Measurements from ENCODE around the gene RNF141. TPM values are rescaled to one million over a fixed set of nuclear protein-coding genes. Genes with fewer than 3 reads are reported as not detected.

RNF141 gene
- total RNA-seq, 1 donor from 2014 or later, result 39.2 TPM

- H3K27ac ChIP-seq (replicated peaks), result no peak overlapping the region
- intact Hi-C loops (cut with micrococcal nuclease), result no loop called here
- DNase-seq, result no peak
- H3K4me1 ChIP-seq, result peaks cover 15% of the 10 kb centered on the region
- TF ChIP-seq CTCF (IDR thresholded peaks at IDR 0.05; ENCODE audit: borderline replicate concordance), result no peak
- H3K4me3 ChIP-seq, result no peak overlapping the region
- H3K9me3 ChIP-seq (replicated peaks), result no peaks in the 10 kb centered on the region
- H3K27me3 ChIP-seq (ENCODE audit: low read depth), result no peaks in the 10 kb centered on the region
- no peaks in the 10 kb centered on the region for H3K36me3 ChIP-seq
Measured at GRCh38 chr11:10493041-10493663, 47.8 kb downstream of the RNF141 start.

GRCh38 chr11:10492084-10492483, 48.9 kb downstream of the RNF141 start:
- Histone ChIP-seq H3K4me3 (no peak overlapping the region), H3K27ac (replicated peaks) (no peak overlapping the region), H3K9me3 (replicated peaks) (no peaks in the 10 kb centered on the region), H3K27me3 (ENCODE audit: low read depth) (no peaks in the 10 kb centered on the region), H3K36me3 (no peaks in the 10 kb centered on the region), H3K4me1 (peaks cover 15% of the 10 kb centered on the region)
- no peak for TF ChIP-seq CTCF (IDR thresholded peaks at IDR 0.05; ENCODE audit: borderline replicate concordance)
- no peak for DNase-seq
- intact Hi-C loops (cut with micrococcal nuclease), result no loop called here

DNA sequence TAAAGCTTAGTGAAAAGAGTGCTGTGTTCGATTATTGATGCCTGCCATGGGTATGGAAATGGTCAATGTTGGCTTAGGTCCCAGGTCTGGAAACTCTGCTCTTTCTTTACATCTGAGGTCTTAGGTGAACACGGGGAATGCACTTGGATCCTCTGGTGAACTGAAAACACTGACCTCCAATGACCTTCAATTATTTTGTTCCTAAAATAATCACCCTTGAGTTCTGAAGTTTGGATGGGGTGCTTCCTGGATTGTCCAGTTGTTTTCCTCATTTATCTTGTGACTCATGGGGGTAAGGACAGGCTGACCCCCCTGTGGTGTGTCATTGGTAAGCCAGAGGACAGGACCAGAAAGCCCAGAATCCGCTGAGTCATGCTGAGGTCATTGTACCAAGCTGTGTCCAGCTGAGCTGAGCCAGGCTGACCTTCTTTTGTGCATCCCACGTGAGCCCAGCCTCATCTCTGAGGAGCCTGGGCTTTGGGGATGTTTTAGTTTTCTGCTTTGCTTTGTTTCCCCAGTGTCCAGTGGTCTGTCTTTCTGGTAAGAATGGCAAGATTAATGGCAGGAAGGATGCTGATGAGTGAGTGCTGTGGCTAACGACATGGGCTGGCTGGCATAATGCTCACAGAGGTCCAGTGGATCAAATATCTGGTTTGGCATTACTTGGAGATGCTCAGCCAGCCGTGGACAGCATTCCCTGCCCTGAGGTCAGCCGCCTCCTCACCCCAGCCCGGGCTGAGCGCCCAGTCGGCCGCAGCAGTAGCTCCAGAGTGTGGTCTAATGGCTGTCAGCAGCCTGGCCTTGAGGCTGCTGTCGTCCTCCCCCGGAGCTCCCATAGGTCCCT, 50.4 kb downstream of the RNF141 start:
- intact Hi-C loops (cut with micrococcal nuclease), result no loop called here
- Histone ChIP-seq H3K27ac (replicated peaks) (peak overlapping the region; percentile 48), H3K36me3 (no peaks in the 10 kb centered on the region), H3K4me3 (no peak overlapping the region), H3K27me3 (ENCODE audit: low read depth) (no peaks in the 10 kb centered on the region), H3K4me1 (peaks cover 15% of the 10 kb centered on the region), H3K9me3 (replicated peaks) (no peaks in the 10 kb centered on the region)
- no peak for TF ChIP-seq CTCF (IDR thresholded peaks at IDR 0.05; ENCODE audit: borderline replicate concordance)
- peak; percentile 50 for DNase-seq

DNA sequence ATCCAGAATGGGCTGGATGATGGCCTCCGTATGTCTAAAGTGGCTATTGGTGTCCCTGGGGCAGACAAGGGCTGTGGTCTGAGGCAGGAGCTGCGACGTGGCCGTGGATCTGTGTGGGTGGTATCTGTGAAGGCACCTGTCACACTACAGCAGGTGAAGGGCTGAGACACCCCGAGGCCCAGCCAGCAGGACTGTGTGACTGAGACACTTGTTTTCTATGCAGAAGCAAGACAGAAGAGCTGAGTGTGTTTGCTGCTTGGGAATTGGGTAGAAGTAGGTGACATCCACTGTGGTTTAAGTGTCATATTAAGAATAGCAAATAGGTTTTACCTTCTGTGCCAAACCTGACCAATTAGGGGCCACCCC, 51.0 kb downstream of the RNF141 start:
- Histone ChIP-seq H3K27ac (replicated peaks) (peak overlapping the region; percentile 48), H3K36me3 (no peaks in the 10 kb centered on the region), H3K4me3 (no peak overlapping the region), H3K4me1 (peaks cover 15% of the 10 kb centered on the region), H3K27me3 (ENCODE audit: low read depth) (no peaks in the 10 kb centered on the region), H3K9me3 (replicated peaks) (no peaks in the 10 kb centered on the region)
- intact Hi-C loops (cut with micrococcal nuclease), result no loop called here
- DNase-seq, result no peak
- TF ChIP-seq CTCF (IDR thresholded peaks at IDR 0.05; ENCODE audit: borderline replicate concordance), result no peak

DNA sequence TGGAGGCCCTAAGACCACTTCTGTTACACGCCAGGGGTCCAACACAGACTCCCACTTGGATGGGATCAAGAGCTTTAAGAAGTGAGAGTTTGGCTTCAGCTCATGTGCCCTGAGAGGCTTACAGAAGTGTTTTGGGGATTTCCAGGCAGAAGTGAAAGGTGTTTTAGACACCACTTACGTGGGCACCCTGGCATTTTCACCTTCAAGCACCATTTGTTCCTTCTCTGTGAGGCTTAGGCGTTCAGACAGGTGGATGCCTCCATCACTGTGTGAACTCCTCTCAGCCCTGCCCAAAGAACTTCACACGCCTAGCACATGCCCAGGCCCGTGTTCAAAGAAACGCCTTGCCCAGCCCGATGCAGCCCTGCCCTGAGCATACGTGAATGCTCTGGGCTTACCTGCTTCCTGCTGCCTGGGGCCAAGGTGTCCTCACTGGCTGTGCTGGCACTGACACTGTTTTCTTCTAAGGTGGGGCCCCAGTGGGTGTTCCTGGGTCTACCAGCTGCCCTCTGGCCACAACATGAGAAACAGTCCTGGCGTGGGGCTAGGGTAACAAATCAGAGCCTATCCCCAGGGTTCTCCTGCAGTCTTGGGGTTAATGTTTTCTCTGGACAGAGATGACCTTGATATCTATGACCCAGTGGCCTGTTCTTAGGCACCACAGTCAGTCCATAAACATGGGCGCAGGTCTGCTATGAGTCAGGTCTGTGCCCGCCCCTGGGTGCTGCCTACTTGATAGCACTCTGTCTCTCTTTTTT, 51.9 kb downstream of the RNF141 start:
- H3K9me3 ChIP-seq (replicated peaks), result no peaks in the 10 kb centered on the region
- TF ChIP-seq CTCF (IDR thresholded peaks at IDR 0.05; ENCODE audit: borderline replicate concordance), result no peak
- H3K27ac ChIP-seq (replicated peaks), result no peak overlapping the region
- intact Hi-C loops (cut with micrococcal nuclease), result no loop called here
- H3K36me3 ChIP-seq, result no peaks in the 10 kb centered on the region
- no peak overlapping the region for H3K4me3 ChIP-seq
- no peak for DNase-seq
- no peaks in the 10 kb centered on the region for H3K27me3 ChIP-seq (ENCODE audit: low read depth)
- H3K4me1 ChIP-seq, result peaks cover 15% of the 10 kb centered on the region
